Measurements from ENCODE around the gene ATG101. TPM values are rescaled to one million over a fixed set of nuclear protein-coding genes. Genes with fewer than 3 reads are reported as not detected.

The ATG101 gene
- total and polyA plus RNA-seq, 2 experiments from 2014 or later: 77.3 to 139 TPM

- H3K4me2 ChIP-seq (ENCODE audit: unreplicated experiment): peak within 1 kb of the TSS; percentile 91
- peak within 1 kb of the TSS; percentile 98 for H3K9ac ChIP-seq
- H3K4me3 ChIP-seq: peak within 1 kb of the TSS; percentile 85
- H3K27ac ChIP-seq: peak within 1 kb of the TSS; percentile 95
- TF ChIP-seq EZH2 (IDR thresholded peaks at IDR 0.05; ENCODE audit: insufficient read depth, poor library complexity, severe bottlenecking) (no peak), EZH2phosphoT487 (IDR thresholded peaks at IDR 0.05; ENCODE audit: insufficient read depth, low read depth) (no peak)
- H3K27me3 ChIP-seq (replicated peaks; ENCODE audit: insufficient read depth): no peaks in the 10 kb centered on the region
- no peaks in the 10 kb centered on the region for H3K9me2 ChIP-seq (ENCODE audit: insufficient read depth)
- H2AFZ ChIP-seq: peak within 1 kb of the TSS; percentile 40; the same call in 1 of the 2 replicates
- H3K79me2 ChIP-seq (ENCODE audit: insufficient read depth): peaks cover 26% of the 10 kb centered on the region
- peaks cover 23% of the 10 kb centered on the region for H3K4me1 ChIP-seq (ENCODE audit: insufficient read depth)
- DNase-seq: peak; percentile 99
- H4K20me1 ChIP-seq (ENCODE audit: insufficient read depth): no peaks in the 10 kb centered on the region
- no peaks in the 10 kb centered on the region for H3K9me3 ChIP-seq (ENCODE audit: low read depth)
- H3K36me3 ChIP-seq (ENCODE audit: low read depth): no peaks in the 10 kb centered on the region
- in situ Hi-C loops (cut with MboI): no loop called here
- peaks cover 17% of the 10 kb centered on the region; the same call in 1 of the 2 replicates for H3F3A ChIP-seq (ENCODE audit: insufficient read depth)
- WGBS, 2 experiments (ENCODE audit: low coverage in 1 of 2, low lambda C conversion rate in 2 of 2, missing lambda C conversion rate in 2 of 2): 2 to 3% methylated on average over 37 to 71 of the region's 77 CpGs
Observed at GRCh38 chr12:52050758-52051541, 18.8 kb upstream of the ATG101 start, which contains the start of gene NR4A1. TSS of gene NR4A1 (plus strand) at chr12:52051442. CDS start at chr12:52054329, 2,887 bp downstream.

- Histone ChIP-seq H3K36me3 (ENCODE audit: low read depth) (no peaks in the 10 kb centered on the region), H3K4me3 (peak overlapping the region; percentile 85), H3K9me2 (ENCODE audit: insufficient read depth) (no peaks in the 10 kb centered on the region), H3K9me3 (ENCODE audit: low read depth) (no peaks in the 10 kb centered on the region), H3K27me3 (replicated peaks; ENCODE audit: insufficient read depth) (no peaks in the 10 kb centered on the region), H2AFZ (no peak overlapping the region), H3K4me2 (ENCODE audit: unreplicated experiment) (peak overlapping the region; percentile 91), H3K27ac (peak overlapping the region; percentile 95), H4K20me1 (ENCODE audit: insufficient read depth) (no peaks in the 10 kb centered on the region), H3K79me2 (ENCODE audit: insufficient read depth) (peaks cover 26% of the 10 kb centered on the region), H3K4me1 (ENCODE audit: insufficient read depth) (peaks cover 23% of the 10 kb centered on the region), H3F3A (ENCODE audit: insufficient read depth) (peaks cover 32% of the 10 kb centered on the region), H3K9ac (peak overlapping the region; percentile 98)
- no peak for DNase-seq
- in situ Hi-C loops (cut with MboI): no loop called here
- 66 to 67% methylated on average over 7 of the region's 7 CpGs for WGBS, 2 experiments (ENCODE audit: low coverage in 1 of 2, low lambda C conversion rate in 2 of 2, missing lambda C conversion rate in 2 of 2)
- no peak for TF ChIP-seq EZH2 (IDR thresholded peaks at IDR 0.05; ENCODE audit: insufficient read depth, poor library complexity, severe bottlenecking)
- TF ChIP-seq EZH2phosphoT487 (IDR thresholded peaks at IDR 0.05; ENCODE audit: insufficient read depth, low read depth): no peak
Observed at GRCh38 chr12:52052468-52053186, 17.2 kb upstream of the ATG101 start.

- no peak for DNase-seq
- Histone ChIP-seq H3K27ac (no peak overlapping the region), H3K9ac (peak overlapping the region; percentile 98), H3K9me2 (ENCODE audit: insufficient read depth) (no peaks in the 10 kb centered on the region), H3K4me3 (no peak overlapping the region), H3K4me1 (ENCODE audit: insufficient read depth) (peaks cover 23% of the 10 kb centered on the region), H3F3A (ENCODE audit: insufficient read depth) (peaks cover 39% of the 10 kb centered on the region), H3K9me3 (ENCODE audit: low read depth) (no peaks in the 10 kb centered on the region), H3K79me2 (ENCODE audit: insufficient read depth) (peaks cover 26% of the 10 kb centered on the region), H3K4me2 (ENCODE audit: unreplicated experiment) (peak overlapping the region; percentile 91), H4K20me1 (ENCODE audit: insufficient read depth) (no peaks in the 10 kb centered on the region), H3K27me3 (replicated peaks; ENCODE audit: insufficient read depth) (no peaks in the 10 kb centered on the region), H2AFZ (no peak overlapping the region), H3K36me3 (ENCODE audit: low read depth) (no peaks in the 10 kb centered on the region)
- in situ Hi-C loops (cut with MboI): no loop called here
- WGBS, 2 experiments (ENCODE audit: low coverage in 1 of 2, low lambda C conversion rate in 2 of 2, missing lambda C conversion rate in 2 of 2): 65 to 71% methylated on average over 9 of the region's 9 CpGs
- TF ChIP-seq EZH2 (IDR thresholded peaks at IDR 0.05; ENCODE audit: insufficient read depth, poor library complexity, severe bottlenecking) (no peak), EZH2phosphoT487 (IDR thresholded peaks at IDR 0.05; ENCODE audit: insufficient read depth, low read depth) (no peak)
Observed at GRCh38 chr12:52053536-52054209, 16.1 kb upstream of the ATG101 start.

GRCh38 chr12:52054231-52054832, 15.4 kb upstream of the ATG101 start:
- no peaks in the 10 kb centered on the region for H3K27me3 ChIP-seq (replicated peaks; ENCODE audit: insufficient read depth)
- no peak overlapping the region for H3K4me2 ChIP-seq (ENCODE audit: unreplicated experiment)
- no peak overlapping the region for H3K27ac ChIP-seq
- no peak overlapping the region for H3K9ac ChIP-seq
- no peak overlapping the region for H2AFZ ChIP-seq
- TF ChIP-seq EZH2 (IDR thresholded peaks at IDR 0.05; ENCODE audit: insufficient read depth, poor library complexity, severe bottlenecking) (no peak), EZH2phosphoT487 (IDR thresholded peaks at IDR 0.05; ENCODE audit: insufficient read depth, low read depth) (no peak)
- H3F3A ChIP-seq (ENCODE audit: insufficient read depth): peaks cover 42% of the 10 kb centered on the region
- in situ Hi-C loops (cut with MboI): no loop called here
- no peaks in the 10 kb centered on the region for H3K9me2 ChIP-seq (ENCODE audit: insufficient read depth)
- no peaks in the 10 kb centered on the region for H4K20me1 ChIP-seq (ENCODE audit: insufficient read depth)
- H3K36me3 ChIP-seq (ENCODE audit: low read depth): no peaks in the 10 kb centered on the region
- peaks cover 26% of the 10 kb centered on the region for H3K79me2 ChIP-seq (ENCODE audit: insufficient read depth)
- peaks cover 23% of the 10 kb centered on the region for H3K4me1 ChIP-seq (ENCODE audit: insufficient read depth)
- 83 to 91% methylated on average over 11 to 21 of the region's 21 CpGs for WGBS, 2 experiments (ENCODE audit: low coverage in 1 of 2, low lambda C conversion rate in 2 of 2, missing lambda C conversion rate in 2 of 2)
- no peak overlapping the region for H3K4me3 ChIP-seq
- no peaks in the 10 kb centered on the region for H3K9me3 ChIP-seq (ENCODE audit: low read depth)
- DNase-seq: no peak

All from GM23248 (cell line).